Pons (tissue), 1 donor: ENCODE data around the gene FGFR1OP2.
A peak's percentile ranks its signal among the peaks of the same experiment; 100 is the strongest.
"Not testable (repeated sequence)": the region's sequence is repeated elsewhere in the genome, so short reads cannot be mapped to it uniquely, and the experiment has no call there.

Experiments used
- DNase-seq: peaks from one replicate; pipeline ENCODE4 v3.0.0-alpha.2; 2016; ENCODE audit warnings: low spot score

Gene FGFR1OP2

GRCh38 chr12:26937863-26938700 lies at the start of gene FGFR1OP2, which contains the start of gene INTS13:
Gene FGFR1OP2, plus strand, starts transcription at chr12:26938470. Its CDS starts 15,689 bp downstream, at chr12:26954159.
Gene INTS13, minus strand, starts transcription at chr12:26937981. Its CDS starts 1,178 bp downstream, at chr12:26936803.
- DNase-seq: peak; percentile 99

- no peak for DNase-seq
These were observed 47.5 kb upstream of the FGFR1OP2 start for GRCh38 chr12:26890784-26891183.

GRCh38 chr12:26891704-26892103 lies 46.6 kb upstream of the FGFR1OP2 start:
- DNase-seq: no peak

GRCh38 chr12:26895672-26896071 lies 42.6 kb upstream of the FGFR1OP2 start:
- DNase-seq: no peak

GRCh38 chr12:26896913-26897312 lies 41.4 kb upstream of the FGFR1OP2 start:
- no peak for DNase-seq

GRCh38 chr12:26903396-26903795 lies 34.9 kb upstream of the FGFR1OP2 start:
- not testable (repeated sequence) for DNase-seq

GRCh38 chr12:26906024-26906423 lies 32.2 kb upstream of the FGFR1OP2 start:
- DNase-seq: no peak

GRCh38 chr12:26906704-26907103 lies 31.6 kb upstream of the FGFR1OP2 start:
- DNase-seq: no peak

GRCh38 chr12:26918321-26919215 lies 19.7 kb upstream of the FGFR1OP2 start:
- peak; percentile 71 for DNase-seq

- peak; percentile 90 for DNase-seq
These were observed 19.1 kb upstream of the FGFR1OP2 start for GRCh38 chr12:26919216-26919555.

GRCh38 chr12:26921886-26922285 lies 16.4 kb upstream of the FGFR1OP2 start:
- peak; percentile 70 for DNase-seq

- no peak for DNase-seq
These were observed 9.6 kb upstream of the FGFR1OP2 start for GRCh38 chr12:26928661-26929060.

- DNase-seq: no peak
These were observed 8.7 kb upstream of the FGFR1OP2 start for GRCh38 chr12:26929590-26929989.

GRCh38 chr12:26935636-26936378 lies 2.5 kb upstream of the FGFR1OP2 start:
- peak; percentile 72 for DNase-seq

GRCh38 chr12:26936559-26937442 lies 1.5 kb upstream of the FGFR1OP2 start:
- peak; percentile 51 for DNase-seq

GRCh38 chr12:26937443-26937862 lies 817 bp upstream of the FGFR1OP2 start:
- DNase-seq: no peak

- no peak for DNase-seq
These were observed 412 bp downstream of the FGFR1OP2 start for GRCh38 chr12:26938701-26939062.

- DNase-seq: no peak
These were observed 1.0 kb downstream of the FGFR1OP2 start for GRCh38 chr12:26939192-26939832.

- no peak for DNase-seq
These were observed 1.7 kb downstream of the FGFR1OP2 start for GRCh38 chr12:26939953-26940352.

- no peak for DNase-seq
These were observed 2.4 kb downstream of the FGFR1OP2 start for GRCh38 chr12:26940516-26941214.
